Right ventricle myocardium inferior (tissue), 1 donor: ENCODE results near the gene GGN. TPM values are rescaled to one million over a fixed set of nuclear protein-coding genes. Genes with fewer than 3 reads are reported as not detected.
"Not testable (repeated sequence)": the region's sequence is repeated elsewhere in the genome, so short reads cannot be mapped to it uniquely, and the experiment has no call there.

Experiments
- ATAC-seq: fragments of 200-7000 bp; cut with Tn5 transposase; one replicate; pipeline ENCODE4 v1.9.1; 2020; ENCODE audit warnings: mild to moderate bottlenecking, moderate library complexity
- DNase-seq: peaks from one replicate; pipeline ENCODE4 v3.0.0; 2021; ENCODE audit errors: missing footprints
- intact Hi-C: fragments of 100-400 bp; cut with DNase I; formaldehyde crosslinking; loops from one replicate; pipeline ENCODE4 v1.11.0; 2022
- total RNA-seq: library from RNA; stranded (reverse); fragmentation: NEBNext Ultra II Directional; extraction: Animal tissue kit (Norgen Biotek cat#: 25700); gene quantifications from one replicate; pipeline ENCODE4 v1.2.1, GENCODE V29; 2021
- donor health status: DM: no; HTN: yes; CAD: no; lungs with severe emphysema.

The GGN gene
- total RNA-seq, 1 donor from 2014 or later = not detected

GRCh38 chr19:38412961-38413360, 25.1 kb upstream of the GGN start:
- intact Hi-C loops = no loop called here
- ATAC-seq = no peak
- DNase-seq = no peak

DNA sequence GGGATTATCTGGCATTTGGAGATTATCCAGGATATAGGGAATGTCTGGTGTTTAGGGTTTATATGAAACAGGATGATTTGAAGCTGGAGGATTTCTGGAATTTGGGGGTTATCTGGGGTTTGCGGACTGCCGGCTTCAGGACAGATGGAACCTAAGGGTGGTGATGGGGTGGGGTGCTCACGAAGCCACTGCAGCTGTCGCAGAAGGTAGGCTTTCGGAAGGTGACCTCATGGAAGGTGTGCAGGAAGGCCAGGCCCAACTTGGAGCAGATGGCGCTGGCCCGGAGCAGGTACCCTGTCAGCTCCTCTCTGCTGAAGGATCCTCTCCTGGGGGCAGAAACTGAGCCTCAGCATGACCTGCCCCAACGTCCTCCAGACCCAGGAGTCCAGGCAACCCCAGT, 24.7 kb upstream of the GGN start:
- ATAC-seq (no peak), DNase-seq (no peak)
- intact Hi-C loops = no loop called here

- DNase-seq, ATAC-seq, intact Hi-C loops: not testable (repeated sequence)
These were observed 24.1 kb upstream of the GGN start for GRCh38 chr19:38411898-38412297.

- no peak for ATAC-seq
- no peak for DNase-seq
- intact Hi-C loops = no loop called here
These were observed 23.3 kb upstream of the GGN start for GRCh38 chr19:38411041-38411712.

DNA sequence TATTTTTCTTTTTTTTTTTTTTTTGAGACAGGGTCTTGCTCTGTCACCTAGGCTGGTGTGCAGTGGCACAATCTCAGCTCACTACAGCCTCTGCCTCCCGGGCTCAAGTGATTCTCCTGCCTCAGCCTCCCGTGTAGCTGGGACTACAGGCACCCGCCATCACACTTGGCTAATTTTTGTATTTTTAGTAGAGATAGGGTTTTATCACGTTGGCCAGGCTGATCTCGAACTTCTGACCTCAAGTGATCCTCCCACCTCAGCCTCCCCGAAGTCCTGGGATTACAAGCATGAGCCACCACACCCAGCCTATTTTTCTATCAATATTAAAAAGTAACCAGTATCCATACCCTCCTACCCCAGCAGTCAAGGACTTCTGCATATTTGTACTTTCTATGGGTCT, 22.6 kb upstream of the GGN start:
- DNase-seq, intact Hi-C loops, ATAC-seq: not testable (repeated sequence)

DNA sequence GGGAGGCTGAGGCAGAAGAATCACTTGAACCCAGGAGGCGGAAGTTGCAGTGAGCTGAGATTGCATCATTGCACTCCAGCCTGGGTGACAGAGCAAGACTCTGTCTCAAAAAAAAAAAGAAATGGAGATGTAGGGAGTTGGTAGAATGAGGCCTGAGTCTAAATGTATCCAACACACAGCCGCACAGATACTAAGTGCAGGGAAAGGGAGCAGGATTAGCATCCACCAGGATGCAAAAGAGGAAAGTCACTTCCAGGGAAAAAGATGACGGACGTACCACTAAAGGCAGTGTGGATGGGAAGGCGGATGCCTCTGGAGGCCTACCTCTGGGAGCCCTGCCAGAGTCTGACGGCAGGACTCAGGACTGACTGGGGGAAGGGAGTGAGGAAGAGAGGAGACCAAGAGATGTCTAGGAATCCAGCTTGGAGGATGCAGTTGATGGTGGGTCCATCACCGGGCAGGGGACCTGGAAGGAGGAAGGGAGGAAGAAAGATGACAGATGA, 21.8 kb upstream of the GGN start:
- peak; percentile 59 for ATAC-seq
- intact Hi-C loops = no loop called here
- DNase-seq = peak; percentile 66

- DNase-seq = peak; percentile 52
- intact Hi-C loops = no loop called here
- no peak for ATAC-seq
These were observed 17.4 kb upstream of the GGN start for GRCh38 chr19:38405276-38405675.

- ATAC-seq = no peak
- peak; percentile 49 for DNase-seq
- intact Hi-C loops = no loop called here
These were observed 17.0 kb upstream of the GGN start for GRCh38 chr19:38404858-38405257.

- intact Hi-C loops = loop anchor here (2.0 kb wide), 3 partner anchors 28 to 528 kb away; partner anchors contain the start of genes MRPS12, PSMD8 and SARS2
- ATAC-seq = peak; percentile 99
- peak; percentile 98 for DNase-seq
These were observed 15.3 kb upstream of the GGN start, which contains the start of gene FAM98C for GRCh38 chr19:38402967-38403674. Gene FAM98C (plus strand): TSS chr19:38403093. CDS start chr19:38403154, 61 bp downstream.

DNA sequence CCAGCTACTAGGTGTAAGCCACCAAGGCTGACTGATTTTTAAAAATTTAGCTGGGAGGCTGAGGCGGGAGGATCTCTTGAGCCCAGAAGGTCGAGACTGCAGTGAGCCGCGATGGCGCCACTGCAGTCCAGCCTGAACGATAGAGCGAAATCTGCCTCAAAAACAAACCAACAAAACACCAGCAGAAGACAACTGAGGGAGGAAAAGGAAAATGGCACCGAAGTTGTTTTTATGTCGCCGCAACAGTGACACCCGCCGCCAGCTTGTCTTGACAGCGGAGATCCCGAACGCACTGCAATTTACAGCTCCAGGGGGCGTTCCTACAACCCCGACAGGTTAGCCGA, 14.8 kb upstream of the GGN start:
- DNase-seq (no peak), ATAC-seq (no peak)
- intact Hi-C loops = loop anchor here (2.0 kb wide), 3 partner anchors 28 to 528 kb away; partner anchors contain the start of genes MRPS12, PSMD8 and SARS2

GRCh38 chr19:38401148-38401547, 13.3 kb upstream of the GGN start:
- DNase-seq = no peak
- intact Hi-C loops = no loop called here
- no peak for ATAC-seq

GRCh38 chr19:38400361-38400760, 12.5 kb upstream of the GGN start:
- ATAC-seq = no peak
- intact Hi-C loops = no loop called here

DNA sequence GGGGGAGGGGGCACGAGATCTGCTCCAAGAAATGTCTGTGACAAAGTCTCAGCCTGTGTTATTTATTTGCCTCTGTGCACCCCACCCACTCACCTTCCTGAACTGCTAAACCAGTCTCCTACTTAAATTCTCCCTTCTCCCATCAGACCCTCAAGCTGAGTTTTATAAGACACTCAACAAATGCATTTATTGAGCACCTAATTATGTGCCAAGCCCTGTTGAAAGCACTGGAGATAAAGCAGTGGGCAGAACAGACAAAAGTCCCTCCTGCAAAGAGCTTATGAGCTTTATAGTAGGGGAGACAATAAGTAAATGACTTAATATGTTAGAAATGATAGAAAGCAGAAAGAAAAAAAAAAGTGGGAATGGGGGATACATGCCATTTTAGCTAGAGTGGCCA, 11.7 kb upstream of the GGN start:
- intact Hi-C loops = no loop called here
- ATAC-seq = no peak
- DNase-seq = no peak

More at GRCh38 chr19:38400361-38400760, 12.5 kb upstream of the GGN start:
- DNase-seq = peak; percentile 18

GRCh38 chr19:38399081-38399480, 11.2 kb upstream of the GGN start:
- no peak for DNase-seq
- intact Hi-C loops = no loop called here

GRCh38 chr19:38395381-38396114, 7.7 kb upstream of the GGN start:
- DNase-seq (peak; percentile 59), ATAC-seq (no peak)
- intact Hi-C loops = no loop called here

More at GRCh38 chr19:38399081-38399480, 11.2 kb upstream of the GGN start:
- ATAC-seq = no peak

- no peak for ATAC-seq
- intact Hi-C loops = no loop called here
- DNase-seq = no peak
These were observed 6.7 kb upstream of the GGN start for GRCh38 chr19:38394488-38394887.

- no peak for ATAC-seq
- no peak for DNase-seq
- intact Hi-C loops = no loop called here
These were observed 5.0 kb upstream of the GGN start for GRCh38 chr19:38392707-38393308.

- ATAC-seq (no peak), DNase-seq (no peak)
- intact Hi-C loops = no loop called here
These were observed 4.2 kb upstream of the GGN start for GRCh38 chr19:38391911-38392464.
